Naive thymus-derived CD4-positive, alpha-beta T cell (primary cell): Measurements from ENCODE around the gene NECAB3. TPM values are rescaled to one million over a fixed set of nuclear protein-coding genes. Genes with fewer than 3 reads are reported as not detected.
A peak's percentile ranks its signal among the peaks of the same experiment; 100 is the strongest.

Source experiments
- ATAC-seq: fragments of 150-1000 bp; cut with Tn5 transposase; 2 replicates; pipeline ENCODE4 v1.10.0; 2021; ENCODE audit warnings: mild to moderate bottlenecking, moderate library complexity
- CTCF ChIA-PET: fragments of 350-600 bp; sonication (Branson Sonifier 250); formaldehyde crosslinking; loops from one replicate; lab custom pipeline; 2021; ENCODE audit warnings: antibody characterized with exemption; lab: Charles Lee
- POLR2A ChIA-PET: fragments of 350-600 bp; sonication (Branson Sonifier 250); formaldehyde crosslinking; loops from one replicate; lab custom pipeline; 2021; ENCODE audit warnings: antibody characterized with exemption, inconsistent platforms; lab: Charles Lee
- DNase-seq, 9 donors: peaks; one replicate each; pipeline versions ENCODE4 v3.0.0 to v3.0.0-alpha.2; 2020 to 2022; ENCODE audit warnings: mixed read lengths in 1 of 9
- H3K27ac ChIP-seq: one replicate; pipeline ENCODE4 v1.7.0; 2013; ENCODE audit warnings: mild to moderate bottlenecking, low read depth, low read length, moderate library complexity
- H3K27me3 ChIP-seq, 2 donors: one replicate each; pipeline ENCODE4 v1.7.0; 2013; ENCODE audit warnings: low read length in 2 of 2, mild to moderate bottlenecking in 2 of 2, moderate library complexity in 2 of 2; ENCODE audit not compliant: control insufficient read depth in 2 of 2, insufficient read depth in 2 of 2
- H3K36me3 ChIP-seq, 3 experiments: 1 replicate in 2 of 3; 2 replicates in 1 of 3; pipeline ENCODE4 v1.7.0; 2013; ENCODE audit warnings: low read length in 3 of 3, mild to moderate bottlenecking in 3 of 3, moderate library complexity in 1 of 3; ENCODE audit not compliant: insufficient read depth in 3 of 3, control insufficient read depth in 2 of 3
- H3K4me1 ChIP-seq, 2 donors: one replicate each; pipeline ENCODE4 v1.7.0; 2013; ENCODE audit warnings: low read length in 2 of 2, mild to moderate bottlenecking in 2 of 2, moderate library complexity in 1 of 2; ENCODE audit not compliant: control insufficient read depth in 2 of 2, insufficient read depth in 2 of 2
- H3K4me3 ChIP-seq: 2 replicates; pipeline ENCODE4 v1.7.0; 2013; ENCODE audit warnings: mild to moderate bottlenecking, low read length
- H3K9me3 ChIP-seq, 3 experiments: 1 replicate in 2 of 3; 2 replicates in 1 of 3; pipeline ENCODE4 v1.7.0; 2013; ENCODE audit warnings: low read length in 3 of 3; ENCODE audit not compliant: control insufficient read depth in 2 of 3
- H3K27ac Mint-ChIP-seq, 9 donors: one replicate each; pipeline ENCODE4 v1.8.0; 2020 to 2022; ENCODE audit warnings: mixed read lengths in 9 of 9, mild to moderate bottlenecking in 8 of 9, moderate library complexity in 5 of 9, inconsistent platforms in 2 of 9
- H3K27me3 Mint-ChIP-seq, 5 donors: one replicate each; pipeline ENCODE4 v1.8.0; 2021 to 2022; ENCODE audit warnings: mixed read lengths in 5 of 5, mild to moderate bottlenecking in 1 of 5
- H3K36me3 Mint-ChIP-seq, 5 donors: one replicate each; pipeline ENCODE4 v1.8.0; 2020 to 2022; ENCODE audit warnings: mixed read lengths in 5 of 5, mild to moderate bottlenecking in 3 of 5, inconsistent platforms in 1 of 5
- H3K4me1 Mint-ChIP-seq, 7 donors: one replicate each; pipeline ENCODE4 v1.8.0; 2020 to 2022; ENCODE audit warnings: mixed read lengths in 7 of 7, mild to moderate bottlenecking in 3 of 7, inconsistent platforms in 1 of 7
- H3K4me3 Mint-ChIP-seq, 10 donors: one replicate each; pipeline ENCODE4 v1.8.0; 2020 to 2022; ENCODE audit warnings: mild to moderate bottlenecking in 10 of 10, mixed read lengths in 10 of 10, moderate library complexity in 6 of 10, inconsistent platforms in 2 of 10
- H3K9me3 Mint-ChIP-seq, 11 donors: one replicate each; pipeline ENCODE4 v1.8.0; 2020 to 2022; ENCODE audit warnings: mixed read lengths in 11 of 11, mild to moderate bottlenecking in 4 of 11, inconsistent platforms in 1 of 11, moderate library complexity in 1 of 11
- intact Hi-C, 2 donors: fragments of 100-400 bp; cut with micrococcal nuclease; formaldehyde crosslinking; loops; one replicate each; pipeline ENCODE4 v1.15.1; 2023
- polyA plus RNA-seq, 2 donors: library from polyadenylated mRNA; unstranded; fragments of 300-500 nt; fragmentation: Illumina TruSeq; gene quantifications; one replicate each; pipeline ENCODE4 v1.2.3, GENCODE V29; 2021
- total RNA-seq, 6 experiments: library from RNA in 5 of 6; stranded (reverse) in 5 of 6; gene quantifications; 1 replicate in 5 of 6; 2 replicates in 1 of 6; pipeline ENCODE4 v1.2.3 and lab custom pipeline; 2021 to 2026

Gene NECAB3
- total and polyA plus RNA-seq, 7 experiments from 2014 or later: 2.3 to 46.8 (median 13.6) TPM

GRCh38 chr20:33680686-33681085 lies 6.5 kb upstream of the NECAB3 start:
- Mint-ChIP-seq H3K4me3 (peak overlapping the region in 3 of 10 donors; percentile 38 to 49 (median 44)), H3K27ac (peak overlapping the region in 2 of 9 donors; percentile 29 to 87), H3K27me3 (no peaks in the 10 kb centered on the region), H3K9me3 (no peaks in the 10 kb centered on the region), H3K4me1 (peaks cover 28 to 80% (median 41%) of the 10 kb centered on the region in 7 donors), H3K36me3 (peaks cover 0 to 24% (median 0%) of the 10 kb centered on the region in 5 donors)
- peaks cover 13 to 34% of the 10 kb centered on the region in 2 donors for H3K4me1 ChIP-seq
- no peak overlapping the region for H3K27ac ChIP-seq
- no peaks in the 10 kb centered on the region for H3K9me3 ChIP-seq
- ChIA-PET CTCF (interaction anchor here (0.5 to 5.7 kb wide), 3 partner anchors 13 to 134 kb away, joined by 3 to 33 read pairs (median 7); partner anchors contain the start of gene ACTL10), POLR2A (interaction anchor here (0.9 to 6.8 kb wide), 3 partner anchors 9 to 33 kb away, joined by 3 to 75 read pairs (median 19); partner anchors contain the start of gene ACTL10)
- intact Hi-C loops: no loop called here
- H3K36me3 ChIP-seq: no peaks in the 10 kb centered on the region
- no peaks in the 10 kb centered on the region for H3K27me3 ChIP-seq
- no peak for DNase-seq
- no peak overlapping the region for H3K4me3 ChIP-seq
- no peak for ATAC-seq

GRCh38 chr20:33679758-33680485 lies 5.7 kb upstream of the NECAB3 start:
- no peak overlapping the region for H3K27ac ChIP-seq
- POLR2A ChIA-PET: interaction anchor here (0.6 to 6.8 kb wide), 7 partner anchors 8 to 52 kb away, joined by 3 to 75 read pairs (median 11); partner anchors contain the start of genes ACTL10, PXMP4 and ZNF341
- intact Hi-C loops: loop anchor here in 1 of 2 donors (2.0 kb wide), 1 partner anchor 53 kb away; no protein-coding TSS in a partner anchor
- peak overlapping the region in 9 of 10 donors; percentile 29 to 87 (median 72) for H3K4me3 Mint-ChIP-seq
- H3K27ac Mint-ChIP-seq: peak overlapping the region in 8 of 9 donors; percentile 28 to 92 (median 81)
- no peaks in the 10 kb centered on the region for H3K9me3 Mint-ChIP-seq
- CTCF ChIA-PET: interaction anchor here (0.6 to 5.7 kb wide), 5 partner anchors 9 to 63 kb away, joined by 3 to 33 read pairs (median 3); partner anchors contain the start of genes ACTL10, PXMP4 and ZNF341
- ATAC-seq: peak; percentile 59
- H3K36me3 ChIP-seq: no peaks in the 10 kb centered on the region
- H3K9me3 ChIP-seq: no peaks in the 10 kb centered on the region
- H3K27me3 ChIP-seq: no peaks in the 10 kb centered on the region
- no peak for DNase-seq
- peaks cover 0 to 27% (median 0%) of the 10 kb centered on the region in 5 donors for H3K36me3 Mint-ChIP-seq
- peaks cover 13 to 33% of the 10 kb centered on the region in 2 donors for H3K4me1 ChIP-seq
- H3K27me3 Mint-ChIP-seq: no peaks in the 10 kb centered on the region
- H3K4me1 Mint-ChIP-seq: peaks cover 29 to 85% (median 44%) of the 10 kb centered on the region in 7 donors
- no peak overlapping the region for H3K4me3 ChIP-seq

- Histone ChIP-seq H3K4me1 (peaks cover 23 to 45% of the 10 kb centered on the region in 2 donors), H3K27me3 (no peaks in the 10 kb centered on the region), H3K36me3 (no peaks in the 10 kb centered on the region), H3K9me3 (no peaks in the 10 kb centered on the region), H3K4me3 (no peak overlapping the region), H3K27ac (peak overlapping the region; percentile 50)
- intact Hi-C loops: loop anchor here in 1 of 2 donors (2.0 kb wide), 1 partner anchor 55 kb away; no protein-coding TSS in a partner anchor
- CTCF ChIA-PET: interaction anchor here (0.8 to 5.7 kb wide), 3 partner anchors 10 to 42 kb away, joined by 3 to 33 read pairs (median 3); partner anchors contain the start of genes ACTL10 and PXMP4
- H3K27me3 Mint-ChIP-seq: no peaks in the 10 kb centered on the region
- H3K4me1 Mint-ChIP-seq: peaks cover 36 to 84% (median 49%) of the 10 kb centered on the region in 7 donors
- H3K36me3 Mint-ChIP-seq: peaks cover 0 to 28% (median 0%) of the 10 kb centered on the region in 5 donors
- no peak for ATAC-seq
- no peak for DNase-seq
- no peaks in the 10 kb centered on the region for H3K9me3 Mint-ChIP-seq
- POLR2A ChIA-PET: interaction anchor here (0.6 to 6.8 kb wide), 6 partner anchors 12 to 141 kb away, joined by 3 to 75 read pairs (median 15); partner anchors contain the start of genes ACTL10, PXMP4 and ZNF341
- peak overlapping the region; percentile 77 to 92 (median 86) for H3K27ac Mint-ChIP-seq
- peak overlapping the region; percentile 49 to 87 (median 73) for H3K4me3 Mint-ChIP-seq
Measured at GRCh38 chr20:33677991-33678702, 3.9 kb upstream of the NECAB3 start.

DNA sequence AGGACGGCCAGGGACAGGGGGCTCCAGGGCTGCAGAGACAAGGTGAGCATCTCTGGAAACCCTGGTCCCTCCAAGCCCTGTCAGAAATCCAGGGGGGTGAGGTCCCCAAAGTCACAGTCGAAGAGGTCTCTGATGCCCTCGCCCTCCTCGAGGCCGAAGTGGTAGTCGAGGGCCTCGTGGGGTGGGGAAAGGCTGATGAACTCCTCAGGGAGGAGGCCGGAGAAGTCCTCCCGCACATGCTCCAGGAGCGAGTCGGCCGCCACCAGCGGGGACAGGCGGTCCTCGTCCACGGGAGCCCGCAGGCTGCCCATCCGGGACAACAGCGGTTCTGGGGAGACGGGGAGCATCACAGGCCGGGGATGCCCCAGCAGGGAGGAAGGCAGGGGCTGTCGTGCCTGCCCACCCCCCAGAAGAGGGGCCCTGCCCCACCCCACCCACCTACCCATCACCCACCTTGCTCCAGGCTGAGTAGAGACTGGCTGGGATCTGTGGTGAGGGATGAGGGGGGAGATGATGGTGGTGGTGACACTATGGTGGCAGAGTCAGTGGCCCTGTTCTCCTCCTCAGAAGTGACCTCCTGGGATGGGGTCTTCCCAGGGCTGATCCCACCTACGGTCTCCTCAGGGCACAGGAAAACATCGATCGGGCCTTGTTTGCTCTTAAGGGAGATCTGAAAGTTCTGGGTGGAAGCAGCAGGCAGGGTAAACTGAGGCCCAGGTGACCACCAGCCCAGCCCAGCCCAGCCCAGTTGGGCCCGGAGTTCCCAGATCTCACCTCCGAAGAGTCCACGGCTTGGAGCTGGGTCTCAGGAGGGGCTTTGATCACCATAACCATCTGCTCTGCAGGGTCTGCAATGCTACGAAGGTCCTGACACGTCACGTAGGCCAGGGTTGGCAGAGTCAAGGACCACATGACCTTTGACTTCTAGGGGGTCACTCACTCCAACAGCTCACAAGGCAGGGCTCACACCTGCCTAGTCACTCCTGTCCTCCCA lies 2.7 kb upstream of the NECAB3 start:
- H3K4me1 ChIP-seq: peaks cover 23 to 46% of the 10 kb centered on the region in 2 donors
- ChIA-PET CTCF (interaction anchor here (1.0 to 5.7 kb wide), 2 partner anchors 9 kb away, joined by 3 to 33 read pairs; partner anchors contain the start of gene ACTL10), POLR2A (interaction anchor here (6.8 kb wide), 1 partner anchor 11 kb away, joined by 75 read pairs; the partner anchor contains the start of gene ACTL10)
- H3K4me1 Mint-ChIP-seq: peaks cover 36 to 84% (median 59%) of the 10 kb centered on the region in 7 donors
- no peaks in the 10 kb centered on the region for H3K36me3 ChIP-seq
- no peaks in the 10 kb centered on the region for H3K9me3 Mint-ChIP-seq
- H3K36me3 Mint-ChIP-seq: peaks cover 0 to 28% (median 0%) of the 10 kb centered on the region in 5 donors
- H3K9me3 ChIP-seq: no peaks in the 10 kb centered on the region
- no peak overlapping the region for H3K4me3 ChIP-seq
- H3K27me3 ChIP-seq: no peaks in the 10 kb centered on the region
- no peak for DNase-seq
- ATAC-seq: no peak
- peak overlapping the region in 3 of 10 donors; percentile 4 to 53 (median 31) for H3K4me3 Mint-ChIP-seq
- H3K27me3 Mint-ChIP-seq: no peaks in the 10 kb centered on the region
- no peak overlapping the region for H3K27ac ChIP-seq
- H3K27ac Mint-ChIP-seq: peak overlapping the region in 8 of 9 donors; percentile 42 to 92 (median 78)
- intact Hi-C loops: no loop called here

- peak overlapping the region in 6 of 10 donors; percentile 17 to 70 (median 50) for H3K4me3 Mint-ChIP-seq
- no peak overlapping the region for H3K27ac ChIP-seq
- peaks cover 23 to 46% of the 10 kb centered on the region in 2 donors for H3K4me1 ChIP-seq
Measured at GRCh38 chr20:33676121-33676520, 1.9 kb upstream of the NECAB3 start.

More at GRCh38 chr20:33676121-33676520, 1.9 kb upstream of the NECAB3 start:
- DNase-seq (no peak), ATAC-seq (no peak)
- H3K9me3 Mint-ChIP-seq: no peaks in the 10 kb centered on the region
- H3K27me3 Mint-ChIP-seq: no peaks in the 10 kb centered on the region
- no peak overlapping the region for H3K4me3 ChIP-seq
- no peaks in the 10 kb centered on the region for H3K9me3 ChIP-seq
- no peaks in the 10 kb centered on the region for H3K27me3 ChIP-seq
- ChIA-PET POLR2A (interaction anchor here (4.8 kb wide), 1 partner anchor 13 kb away, joined by 32 read pairs; the partner anchor contains the start of gene C20orf144), CTCF (interaction anchor here (1.0 kb wide), 1 partner anchor 9 kb away, joined by 3 read pairs; no protein-coding TSS in a partner anchor)
- no peaks in the 10 kb centered on the region for H3K36me3 ChIP-seq
- peak overlapping the region in 4 of 9 donors; percentile 14 to 63 (median 54) for H3K27ac Mint-ChIP-seq
- peaks cover 0 to 31% (median 0%) of the 10 kb centered on the region in 5 donors for H3K36me3 Mint-ChIP-seq
- intact Hi-C loops: no loop called here
- H3K4me1 Mint-ChIP-seq: peaks cover 34 to 80% (median 56%) of the 10 kb centered on the region in 7 donors
